GM12873 (cell line): ENCODE measurements around the gene HGFAC.

Experiments used
- CTCF ChIP-seq: IDR thresholded peaks from 2 replicates; pipeline ENCODE4 v1.5.1; 2012; ENCODE audit warnings: low read depth, mild to moderate bottlenecking, moderate library complexity, low read length, control low read depth; ENCODE audit not compliant: insufficient read depth; ENCODE audit errors: missing control alignments

HGFAC gene

GRCh38 chr4:3468154-3468553 is 26.4 kb downstream of the HGFAC start:
- TF ChIP-seq CTCF = no peak

GRCh38 chr4:3468804-3469203 is 27.0 kb downstream of the HGFAC start:
- TF ChIP-seq CTCF = no peak

GRCh38 chr4:3469386-3470243 is 27.8 kb downstream of the HGFAC start:
- TF ChIP-seq CTCF = no peak

- no peak for TF ChIP-seq CTCF
Observed at GRCh38 chr4:3470244-3471097, 28.7 kb downstream of the HGFAC start.

GRCh38 chr4:3471098-3471760 is 29.5 kb downstream of the HGFAC start:
- TF ChIP-seq CTCF = no peak

- no peak for TF ChIP-seq CTCF
Observed at GRCh38 chr4:3471886-3472285, 30.1 kb downstream of the HGFAC start.
